Hepatocyte (in vitro differentiated cells): ENCODE data around the gene ANG. TPM values are rescaled to one million over a fixed set of nuclear protein-coding genes. Genes with fewer than 3 reads are reported as not detected.
"Not testable (repeated sequence)": the region's sequence is repeated elsewhere in the genome, so short reads cannot be mapped to it uniquely, and the experiment has no call there.

Experiments used
- DNase-seq: peaks from one replicate; pipeline ENCODE4 v3.0.0-alpha.2; 2016; ENCODE audit warnings: low spot score
- H2AFZ ChIP-seq: fragments of 200-600 bp; sonication (generic); 2 replicates; pipeline ENCODE4 v1.6.0; 2016; ENCODE audit warnings: antibody characterized with exemption, mild to moderate bottlenecking
- H3K27ac ChIP-seq: fragments of 200-600 bp; sonication (generic); 2 replicates; pipeline ENCODE4 v1.5.1; 2016; ENCODE audit warnings: mild to moderate bottlenecking
- H3K27me3 ChIP-seq: fragments of 200-600 bp; sonication (generic); 2 replicates; pipeline ENCODE4 v1.6.1; 2016
- H3K36me3 ChIP-seq: fragments of 200-600 bp; sonication (generic); replicated peaks from 2 replicates; pipeline ENCODE4 v1.5.1; 2016; ENCODE audit warnings: low read depth; ENCODE audit not compliant: insufficient read depth
- H3K4me1 ChIP-seq: fragments of 200-600 bp; sonication (generic); 2 replicates; pipeline ENCODE4 v1.5.1; 2016; ENCODE audit warnings: mild to moderate bottlenecking, moderate library complexity; ENCODE audit not compliant: insufficient read depth
- H3K4me2 ChIP-seq: fragments of 200-600 bp; sonication (generic); 2 replicates; pipeline ENCODE4 v1.6.0; 2016
- H3K4me3 ChIP-seq: fragments of 200-600 bp; sonication (generic); 2 replicates; pipeline ENCODE4 v1.5.1; 2016; ENCODE audit warnings: mild to moderate bottlenecking
- H3K79me2 ChIP-seq: fragments of 200-600 bp; sonication (generic); 2 replicates; pipeline ENCODE4 v1.6.0; 2017; ENCODE audit warnings: mild to moderate bottlenecking
- H3K9me2 ChIP-seq: fragments of 200-600 bp; sonication (generic); replicated peaks from 2 replicates; pipeline ENCODE4 v1.6.0; 2017; ENCODE audit warnings: mild to moderate bottlenecking; ENCODE audit not compliant: insufficient read depth
- H3K9me3 ChIP-seq: fragments of 200-600 bp; sonication (generic); 2 replicates; pipeline ENCODE4 v1.5.1; 2016; ENCODE audit warnings: low read depth, mild to moderate bottlenecking
- H4K20me1 ChIP-seq: fragments of 200-600 bp; sonication (generic); 2 replicates; pipeline ENCODE4 v1.6.0; 2016; ENCODE audit warnings: mild to moderate bottlenecking; ENCODE audit not compliant: insufficient read depth, poor library complexity, severe bottlenecking
- CTCF ChIP-seq: fragments of 200-600 bp; sonication (generic); IDR thresholded peaks from 2 replicates; pipeline ENCODE4 v1.5.1; 2016; ENCODE audit warnings: antibody characterized with exemption, mild to moderate bottlenecking; ENCODE audit not compliant: poor library complexity
- EZH2 ChIP-seq: fragments of 200-600 bp; sonication (generic); IDR thresholded peaks from 2 replicates; pipeline ENCODE4 v1.6.1; 2016; ENCODE audit warnings: antibody characterized with exemption, mild to moderate bottlenecking, borderline replicate concordance
- EZH2phosphoT487 ChIP-seq: fragments of 200-600 bp; sonication (generic); IDR thresholded peaks from one replicate; pipeline ENCODE4 v1.6.1; 2018; ENCODE audit warnings: antibody characterized with exemption, mild to moderate bottlenecking, low read depth, moderate library complexity; ENCODE audit not compliant: unreplicated experiment, severe bottlenecking
- WGBS: methylation state at CpG from one replicate; pipeline ENCODE4 v1.1.6; 2016; ENCODE audit warnings: low lambda C conversion rate; ENCODE audit errors: missing lambda C conversion rate; 5-methylcytosine and 5-hydroxymethylcytosine counted together
- polyA plus RNA-seq: library from polyadenylated mRNA; unstranded; fragments of >200 nt; fragmentation: Nextera tagmentation; extraction: Ambion mirVana; gene quantifications from 2 replicates; pipeline ENCODE4 v1.2.1, GENCODE V29; 2016
- total RNA-seq: library from RNA; depleted of rRNA; stranded (reverse); fragments of >200 nt; gene quantifications from 2 replicates; pipeline ENCODE4 v1.2.3, GENCODE V29; 2014

ANG gene
- total and polyA plus RNA-seq, 2 experiments from 2014 or later, result 79.1 to 103 TPM

GRCh38 chr14:20732979-20733635 lies 44.5 kb downstream of the ANG start:
- Histone ChIP-seq H4K20me1 (no peaks in the 10 kb centered on the region), H3K36me3 (no peaks in the 10 kb centered on the region), H3K4me3 (no peak overlapping the region), H3K27ac (no peak overlapping the region), H3K4me1 (no peaks in the 10 kb centered on the region), H3K9me3 (no peaks in the 10 kb centered on the region), H3K79me2 (no peaks in the 10 kb centered on the region), H3K27me3 (no peaks in the 10 kb centered on the region), H3K9me2 (no peaks in the 10 kb centered on the region), H3K4me2 (no peak overlapping the region), H2AFZ (no peak overlapping the region)
- TF ChIP-seq CTCF (no peak), EZH2 (no peak), EZH2phosphoT487 (no peak)
- DNase-seq, result no peak
- 76% methylated on average over 6 of the region's 6 CpGs for WGBS

- Histone ChIP-seq H3K27me3 (no peaks in the 10 kb centered on the region), H3K79me2 (no peaks in the 10 kb centered on the region), H3K9me2 (no peaks in the 10 kb centered on the region), H3K4me1 (no peaks in the 10 kb centered on the region), H2AFZ (no peak overlapping the region), H4K20me1 (no peaks in the 10 kb centered on the region), H3K4me2 (no peak overlapping the region), H3K9me3 (no peaks in the 10 kb centered on the region), H3K36me3 (no peaks in the 10 kb centered on the region), H3K27ac (no peak overlapping the region), H3K4me3 (no peak overlapping the region)
- WGBS, result 73% methylated on average over 6 of the region's 6 CpGs
- DNase-seq, result no peak
- TF ChIP-seq EZH2phosphoT487 (no peak), EZH2 (no peak)
Measured at GRCh38 chr14:20733684-20734429, 45.3 kb downstream of the ANG start.

GRCh38 chr14:20734430-20734806 lies 45.9 kb downstream of the ANG start:
- H3K79me2 ChIP-seq, result no peaks in the 10 kb centered on the region
- no peak overlapping the region for H3K27ac ChIP-seq
- no peak for DNase-seq
- H3K9me2 ChIP-seq, result no peaks in the 10 kb centered on the region
- no peak overlapping the region for H3K4me3 ChIP-seq
- TF ChIP-seq EZH2 (no peak), CTCF (no peak), EZH2phosphoT487 (no peak)
- no peaks in the 10 kb centered on the region for H4K20me1 ChIP-seq
- H2AFZ ChIP-seq, result no peak overlapping the region
- no peaks in the 10 kb centered on the region for H3K36me3 ChIP-seq
- H3K4me2 ChIP-seq, result no peak overlapping the region
- no peaks in the 10 kb centered on the region for H3K4me1 ChIP-seq
- no peaks in the 10 kb centered on the region for H3K27me3 ChIP-seq
- 54% methylated on average over 4 of the region's 4 CpGs for WGBS
- H3K9me3 ChIP-seq, result no peaks in the 10 kb centered on the region

GRCh38 chr14:20738292-20738691 lies 49.7 kb downstream of the ANG start:
- H3K4me2 ChIP-seq, H3K9me2 ChIP-seq, H3K27ac ChIP-seq, H3K79me2 ChIP-seq, H3K36me3 ChIP-seq, H4K20me1 ChIP-seq, H3K9me3 ChIP-seq, DNase-seq, H2AFZ ChIP-seq, H3K4me3 ChIP-seq, H3K4me1 ChIP-seq, H3K27me3 ChIP-seq: not testable (repeated sequence)
- WGBS, result 91% methylated on average over 7 of the region's 7 CpGs
